DMS114 treated with DMSO at 0.1 percent for 48 hours (cell line): Measurements from ENCODE around the gene FCGR3B.
"Not testable (repeated sequence)": the region's sequence is repeated elsewhere in the genome, so short reads cannot be mapped to it uniquely, and the experiment has no call there.

ENCODE experiments used
- DNase-seq: peaks from one replicate; lab custom pipeline; 2025; ENCODE audit not compliant: unreplicated experiment; lab: John Stamatoyannopoulos, UW

The FCGR3B gene

GRCh38 chr1:161631076-161631475, at the start of gene FCGR3B:
Gene FCGR3B (minus strand): TSS chr1:161631176. CDS start chr1:161631094, 82 bp downstream.
- no peak for DNase-seq

GRCh38 chr1:161678500-161678899, 47.5 kb upstream of the FCGR3B start:
- DNase-seq, result no peak

- no peak for DNase-seq
Observed at GRCh38 chr1:161676958-161677689, 46.1 kb upstream of the FCGR3B start.

GRCh38 chr1:161676441-161676840, 45.5 kb upstream of the FCGR3B start:
- DNase-seq, result no peak

- not testable (repeated sequence) for DNase-seq
Observed at GRCh38 chr1:161674908-161675307, 43.9 kb upstream of the FCGR3B start.

GRCh38 chr1:161674447-161674846, 43.5 kb upstream of the FCGR3B start:
- DNase-seq, result not testable (repeated sequence)

GRCh38 chr1:161673437-161673836, 42.5 kb upstream of the FCGR3B start:
- DNase-seq, result not testable (repeated sequence)

GRCh38 chr1:161671045-161672020, 40.4 kb upstream of the FCGR3B start:
- DNase-seq, result not testable (repeated sequence)

- not testable (repeated sequence) for DNase-seq
Observed at GRCh38 chr1:161664689-161665088, 33.7 kb upstream of the FCGR3B start.

- DNase-seq, result not testable (repeated sequence)
Observed at GRCh38 chr1:161663569-161663968, 32.6 kb upstream of the FCGR3B start.

GRCh38 chr1:161662684-161663339, 31.8 kb upstream of the FCGR3B start, which contains the start of gene FCGR2B:
Gene FCGR2B (plus strand): TSS chr1:161663143. CDS start chr1:161663242, 99 bp downstream.
- DNase-seq, result not testable (repeated sequence)

GRCh38 chr1:161661660-161662311, 30.8 kb upstream of the FCGR3B start:
- DNase-seq, result not testable (repeated sequence)

- DNase-seq, result not testable (repeated sequence)
Observed at GRCh38 chr1:161658524-161658923, 27.5 kb upstream of the FCGR3B start.

GRCh38 chr1:161653971-161654370, 23.0 kb upstream of the FCGR3B start:
- not testable (repeated sequence) for DNase-seq

GRCh38 chr1:161653541-161653940, 22.6 kb upstream of the FCGR3B start:
- DNase-seq, result not testable (repeated sequence)

- peak; percentile 31 for DNase-seq
Observed at GRCh38 chr1:161647507-161648360, 16.8 kb upstream of the FCGR3B start.

- DNase-seq, result not testable (repeated sequence)
Observed at GRCh38 chr1:161644855-161645254, 13.9 kb upstream of the FCGR3B start.

- not testable (repeated sequence) for DNase-seq
Observed at GRCh38 chr1:161643481-161644208, 12.7 kb upstream of the FCGR3B start.

- DNase-seq, result not testable (repeated sequence)
Observed at GRCh38 chr1:161642697-161643096, 11.7 kb upstream of the FCGR3B start.
